G401.6 (cell line): ENCODE results near the gene PFN1.

Experiments used
- FAIRE-seq: peaks from 2 replicates; lab custom pipeline; 2012; peaks lifted over from hg19 to GRCh38; lab: Jason Lieb, UNC

The PFN1 gene

DNA sequence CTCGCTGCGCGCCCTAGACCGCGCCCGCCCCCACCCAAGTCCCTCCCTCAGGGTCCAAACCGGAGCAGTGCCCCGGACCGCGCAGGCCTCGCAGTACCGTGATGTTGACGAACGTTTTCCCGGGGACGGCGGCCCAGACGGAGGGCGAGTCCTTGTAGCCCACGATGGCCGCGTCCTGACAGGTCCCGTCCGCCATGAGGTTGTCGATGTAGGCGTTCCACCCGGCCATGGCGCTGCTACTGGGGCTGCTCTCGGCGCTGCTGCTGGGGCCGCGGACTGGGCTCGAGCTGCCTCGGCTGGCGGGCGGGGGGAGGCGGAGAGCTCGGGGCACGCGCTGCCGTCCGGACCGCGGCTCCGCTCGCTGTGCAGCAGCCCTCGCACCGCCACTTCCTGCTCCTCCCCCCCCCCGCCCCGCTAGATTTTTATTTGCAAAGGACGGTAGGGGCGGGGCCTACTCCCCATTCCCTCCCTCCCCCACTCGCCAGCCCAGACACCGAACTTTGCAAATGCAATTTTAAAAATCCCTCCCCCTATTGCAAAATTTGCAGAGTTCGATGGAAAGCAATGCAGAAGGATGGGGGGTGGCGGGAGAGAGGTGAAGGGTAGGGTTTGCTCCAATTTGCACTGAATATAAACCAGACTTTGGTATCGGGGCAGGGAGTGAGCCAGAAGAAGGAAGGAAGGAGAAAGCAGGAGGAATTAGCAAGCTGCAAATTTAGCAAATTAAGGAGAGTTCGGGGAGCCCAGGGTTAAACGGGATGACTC is at the start of gene PFN1:
PFN1 (minus strand) TSS at position 365 of the 765 bp plus-strand sequence; CDS start at position 229, 136 bp downstream.
- no peak for FAIRE-seq

DNA sequence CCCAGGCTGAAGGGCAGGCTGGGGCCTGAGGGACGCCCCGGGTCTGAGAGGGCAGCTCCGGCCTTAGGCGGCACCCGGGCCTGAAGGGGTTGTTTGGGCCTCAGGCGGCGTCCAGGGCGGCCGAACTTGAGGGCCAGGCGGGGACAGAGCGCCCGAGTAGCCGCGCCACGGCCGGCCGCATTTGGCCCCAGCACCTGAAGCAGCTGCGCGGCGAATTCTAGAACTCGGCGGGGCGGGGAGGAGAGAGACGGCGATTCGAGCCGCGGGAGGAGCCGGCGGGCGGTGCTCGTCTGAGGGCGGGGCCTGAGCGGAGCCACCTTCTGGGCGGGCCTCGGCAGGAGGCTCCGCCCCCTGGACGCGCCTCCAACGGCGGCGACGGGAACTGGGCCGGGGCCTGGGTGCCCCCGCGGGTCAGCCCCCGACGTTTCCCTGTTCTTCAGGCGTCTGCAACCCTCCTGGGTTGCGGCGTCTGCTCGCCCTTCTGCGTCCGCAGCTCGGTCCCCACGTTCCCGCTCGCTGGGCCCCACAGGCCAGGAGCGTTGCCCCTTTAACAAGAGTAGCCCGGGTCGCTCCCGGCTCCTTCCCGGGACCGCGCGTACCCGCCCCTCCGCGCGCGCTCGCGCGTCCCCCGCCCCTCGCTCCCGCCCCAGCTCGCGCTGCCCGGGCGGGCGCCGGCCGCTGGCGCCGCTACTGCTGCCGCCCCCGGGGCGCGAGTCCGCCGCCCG is 49.1 kb upstream of the PFN1 start, which contains the start of the genes INCA1 and KIF1C:
INCA1 (minus strand) TSS at position 221 of the 725 bp plus-strand sequence. CDS start 3,085 bp downstream, outside the sequence.
KIF1C (plus strand) TSS at position 649 of the 725 bp plus-strand sequence. CDS start 2,297 bp downstream, outside the sequence.
- peak; percentile 56 for FAIRE-seq

DNA sequence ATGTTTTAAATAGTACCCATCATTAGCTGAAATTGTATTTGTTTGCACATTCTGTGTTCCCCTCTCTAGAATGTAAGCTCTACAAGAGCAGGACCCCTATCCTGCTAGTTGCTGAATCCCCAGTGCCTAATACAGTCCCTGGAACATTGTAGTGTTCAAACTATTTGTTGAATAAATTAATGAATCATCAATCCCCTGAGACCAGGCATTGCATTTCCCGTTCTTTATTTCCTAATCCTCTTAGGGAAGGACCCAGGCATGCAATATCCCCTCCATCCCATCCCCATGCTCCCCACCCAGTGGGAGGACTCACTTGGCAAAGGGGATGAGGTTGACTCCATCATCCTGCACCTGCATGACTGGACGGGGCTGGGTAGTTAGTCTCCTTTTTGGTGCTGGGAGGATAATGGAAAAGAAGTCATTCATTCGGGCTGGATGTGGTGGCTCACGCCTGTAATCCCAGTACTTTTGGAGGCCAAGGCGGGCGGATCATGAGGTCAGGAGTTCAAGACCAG is 45.8 kb upstream of the PFN1 start:
- no peak for FAIRE-seq

DNA sequence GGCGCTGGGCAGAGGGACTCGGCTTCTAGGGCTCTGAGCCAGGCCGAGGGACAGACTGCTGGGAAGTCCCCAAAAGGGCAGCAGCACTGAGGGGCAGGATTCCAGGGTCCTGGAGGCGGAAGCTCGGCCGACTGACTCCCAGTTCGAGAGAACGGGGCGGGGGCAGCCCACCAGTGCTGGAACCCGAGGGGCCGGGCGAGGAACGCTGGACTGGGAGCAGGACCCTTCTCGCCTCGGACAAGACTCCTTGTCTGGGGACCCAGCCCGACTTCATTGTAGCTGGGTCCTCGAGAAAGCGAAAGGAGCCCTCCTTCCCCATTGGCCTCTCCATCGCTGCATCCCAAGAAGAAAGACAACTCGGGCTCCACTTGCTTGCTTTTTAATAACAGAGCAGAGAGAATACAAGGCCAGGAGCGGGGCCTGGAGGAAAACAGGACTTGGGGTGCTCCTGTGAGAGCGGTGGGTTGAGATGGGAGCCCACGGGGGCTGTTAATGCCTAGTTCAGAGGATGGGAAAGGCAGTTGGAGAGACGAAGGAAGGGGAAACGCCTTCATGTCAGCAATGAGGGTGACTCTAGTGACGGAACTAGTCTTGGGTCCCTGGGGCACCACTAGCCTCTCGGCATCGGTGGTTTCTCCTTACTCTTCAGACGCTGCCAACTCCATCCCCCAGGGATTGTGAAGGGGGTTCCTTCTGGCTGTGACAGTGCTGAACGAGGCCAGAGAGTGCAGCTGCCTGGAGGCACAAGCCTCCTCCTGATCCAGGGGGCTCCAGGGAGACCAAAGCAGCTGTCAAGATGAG is 39.6 kb upstream of the PFN1 start:
- FAIRE-seq = no peak

- peak; percentile 79 for FAIRE-seq
These were observed 38.8 kb upstream of the PFN1 start, which contains the start of gene CAMTA2 for GRCh38 chr17:4986951-4987766. Gene CAMTA2, minus strand, starts transcription at chr17:4987675. Its CDS starts 1,453 bp downstream, at chr17:4986222.

DNA sequence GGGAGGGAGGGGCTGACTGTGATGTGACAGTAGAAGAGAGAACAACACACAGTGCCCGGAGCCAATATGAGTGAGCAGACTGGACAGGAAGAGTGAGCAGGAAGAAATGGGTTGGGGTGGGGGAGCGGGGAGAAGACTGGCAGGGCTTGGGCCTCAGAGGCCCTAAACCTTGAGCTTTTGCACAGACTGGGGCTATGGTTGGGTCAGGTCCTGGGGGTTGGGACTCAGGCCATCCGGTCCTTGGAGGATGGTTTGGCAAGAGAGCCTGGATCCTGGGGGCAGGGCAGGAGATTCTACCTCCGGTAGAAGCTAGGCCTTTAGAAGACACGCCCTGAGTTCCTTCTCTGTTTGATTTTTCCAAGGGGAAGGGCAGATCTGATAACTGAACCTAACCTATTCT is 38.1 kb upstream of the PFN1 start:
- FAIRE-seq = no peak

GRCh38 chr17:4982305-4982704 is 34.0 kb upstream of the PFN1 start:
- no peak for FAIRE-seq

DNA sequence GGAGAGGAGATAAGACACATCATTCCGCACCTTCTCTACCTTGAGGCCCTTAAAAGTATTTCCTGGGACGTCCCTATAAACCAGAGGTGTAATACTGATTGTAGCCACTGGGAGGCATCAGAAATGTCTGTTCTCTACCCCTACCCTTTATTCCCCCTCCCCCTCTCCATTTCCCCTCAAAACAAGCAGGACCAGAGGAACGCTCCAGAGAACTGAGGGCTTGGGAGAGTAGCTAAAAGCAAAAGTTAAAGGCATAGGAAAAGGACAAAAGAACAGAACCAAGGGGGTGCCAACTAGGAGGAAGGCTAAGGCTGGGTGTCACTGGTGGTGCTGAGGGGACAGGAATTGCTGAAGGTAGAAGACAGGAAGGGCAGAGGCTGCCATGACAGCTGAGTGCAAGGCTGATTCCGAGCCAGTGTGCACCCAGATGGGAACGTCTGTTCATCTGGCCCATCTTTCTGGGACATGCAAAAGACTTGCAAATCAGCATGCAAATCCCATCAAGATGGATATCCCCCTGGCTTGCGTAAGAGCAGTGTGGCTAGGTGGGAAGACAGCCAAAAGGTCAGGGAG is 32.4 kb upstream of the PFN1 start:
- peak; percentile 78 for FAIRE-seq

- FAIRE-seq = no peak
These were observed 30.4 kb upstream of the PFN1 start for GRCh38 chr17:4978726-4979125.

DNA sequence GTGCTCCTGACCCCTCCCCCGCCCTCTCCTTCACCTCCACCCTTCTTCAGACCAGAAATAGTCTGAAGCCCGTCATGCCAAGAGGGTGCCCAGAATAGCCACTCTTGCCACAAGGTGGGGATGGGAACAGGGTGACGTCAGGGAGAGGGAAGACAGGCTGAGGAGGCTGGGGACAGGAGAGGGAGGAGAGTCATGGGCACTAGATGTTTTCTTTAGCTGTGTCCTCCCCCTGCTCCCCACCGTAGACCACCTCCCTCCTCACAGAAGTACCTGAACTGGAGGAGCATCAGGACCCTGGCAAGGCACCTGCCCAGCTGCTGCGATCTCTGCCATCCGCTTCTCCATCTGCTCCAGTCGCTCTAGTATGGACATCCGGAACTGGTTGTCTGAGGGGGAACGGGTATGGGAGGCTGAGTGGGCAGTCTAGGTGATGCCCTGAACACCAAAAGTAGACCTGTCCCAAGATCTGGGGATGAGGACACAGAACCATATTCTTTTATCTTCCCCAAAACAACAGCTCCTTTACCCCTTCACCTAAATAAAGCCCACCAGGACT is 25.9 kb upstream of the PFN1 start:
- FAIRE-seq = no peak

DNA sequence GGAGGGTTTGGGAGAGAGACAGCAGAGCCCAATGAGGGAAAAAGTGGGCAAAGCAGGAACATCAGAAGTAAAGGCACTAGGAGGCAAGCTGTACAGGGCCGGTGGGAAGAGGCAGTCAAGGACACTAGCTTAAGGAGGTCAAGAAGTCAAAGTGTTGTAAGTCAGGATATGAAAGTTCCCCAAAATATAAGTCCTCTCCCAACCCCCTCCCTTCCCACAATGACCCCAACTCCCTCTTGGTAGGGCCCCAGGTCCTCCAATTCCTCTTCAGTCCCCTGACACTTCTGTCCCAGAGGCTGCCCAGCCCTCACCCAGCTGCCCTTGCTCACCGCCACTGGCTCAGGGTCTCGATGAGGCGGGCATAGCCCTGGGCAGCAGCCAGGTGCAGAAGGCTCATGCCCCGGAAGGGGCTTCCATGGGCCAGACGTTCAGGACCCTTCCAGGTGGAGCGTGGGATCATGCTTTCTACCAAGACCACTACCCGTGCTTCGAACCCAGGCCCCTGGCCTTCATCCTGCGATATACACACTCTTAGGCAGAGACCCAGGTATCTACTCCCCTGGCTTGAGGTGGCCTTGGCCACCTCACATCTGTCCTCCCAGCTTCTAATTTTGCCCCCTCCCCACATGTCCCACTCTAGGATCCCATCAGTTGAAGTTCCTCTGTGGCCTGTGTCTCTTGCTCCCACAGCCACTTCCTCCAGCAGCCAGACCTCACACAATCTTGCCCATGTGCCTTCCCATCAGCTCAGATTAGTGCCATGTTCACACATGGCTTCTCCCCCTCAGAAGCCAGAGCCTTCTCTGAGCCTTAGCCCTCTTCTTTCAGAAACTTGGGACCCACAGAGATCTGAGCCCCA is 25.2 kb upstream of the PFN1 start:
- no peak for FAIRE-seq

- FAIRE-seq = no peak
These were observed 24.4 kb upstream of the PFN1 start for GRCh38 chr17:4972752-4973151.

GRCh38 chr17:4972322-4972721 is 24.0 kb upstream of the PFN1 start:
- FAIRE-seq = no peak

DNA sequence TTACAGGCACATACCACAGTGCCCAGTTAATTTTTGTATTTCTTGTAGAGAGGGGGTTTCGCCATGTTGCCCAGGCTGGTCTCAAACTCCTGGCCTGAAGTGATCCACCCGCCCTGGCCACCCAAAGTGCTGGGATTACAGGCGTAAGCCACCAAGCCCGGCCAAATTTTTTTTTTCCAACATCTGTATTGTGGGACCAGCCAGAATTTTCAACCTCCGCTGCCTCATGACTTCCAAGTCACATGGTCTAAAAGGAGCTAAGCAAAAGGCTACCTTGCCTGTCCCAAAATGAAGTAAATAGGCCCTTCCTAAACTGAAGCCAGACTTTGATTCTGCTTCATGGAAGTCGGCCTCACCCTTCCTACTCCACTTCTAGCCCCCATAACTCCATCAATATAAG is 23.5 kb upstream of the PFN1 start:
- no peak for FAIRE-seq

DNA sequence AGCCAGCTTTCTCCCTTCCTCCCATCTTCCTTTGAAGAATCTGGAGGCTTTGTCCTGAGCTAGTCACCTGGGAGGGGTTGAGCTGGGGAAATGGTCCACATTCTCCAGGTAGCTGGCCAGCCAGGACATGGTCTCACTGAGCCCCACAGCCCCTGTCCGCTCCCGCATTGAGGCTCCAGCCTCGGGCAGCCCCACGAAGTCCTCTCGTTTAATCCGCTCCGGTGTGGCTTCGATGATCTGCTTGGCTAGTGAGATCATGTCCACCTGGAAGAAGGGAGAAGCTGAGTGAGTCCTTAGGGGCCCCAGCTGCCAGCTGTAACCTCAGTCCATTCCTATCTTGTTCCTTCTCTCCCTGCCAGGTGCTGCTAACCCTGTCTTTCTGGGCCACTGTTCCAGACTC is 21.9 kb upstream of the PFN1 start:
- FAIRE-seq = no peak

- no peak for FAIRE-seq
These were observed 21.3 kb upstream of the PFN1 start for GRCh38 chr17:4969551-4970173.

DNA sequence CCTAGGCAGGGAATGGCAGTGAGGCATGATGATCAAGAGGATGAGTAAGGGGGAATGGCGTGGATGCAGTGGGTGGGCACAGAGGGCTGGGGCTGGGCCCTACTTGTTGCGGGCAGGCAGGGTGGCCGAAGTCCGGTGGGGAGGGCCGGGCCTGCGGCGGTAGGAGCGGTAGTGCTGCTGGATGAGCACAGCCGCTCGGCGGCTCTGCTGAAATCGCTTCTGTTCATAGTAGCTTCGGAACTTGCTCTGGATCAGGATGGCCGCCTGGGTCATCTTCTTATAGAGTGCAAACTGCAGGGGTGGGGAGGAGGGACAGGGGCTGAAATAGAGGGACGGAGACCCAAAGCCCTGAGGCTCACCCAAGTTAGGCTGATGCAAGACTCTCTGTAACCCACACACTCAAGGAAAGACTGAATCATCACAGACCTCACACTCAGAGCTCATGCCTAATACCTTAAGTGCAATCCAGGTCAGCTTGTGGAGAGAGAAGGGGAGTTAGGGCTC is 20.8 kb upstream of the PFN1 start:
- FAIRE-seq = no peak

GRCh38 chr17:4968486-4969046 is 20.2 kb upstream of the PFN1 start:
- no peak for FAIRE-seq
